ENCODE data around the gene TCERG1.

- TF ChIP-seq, protein P1, sequence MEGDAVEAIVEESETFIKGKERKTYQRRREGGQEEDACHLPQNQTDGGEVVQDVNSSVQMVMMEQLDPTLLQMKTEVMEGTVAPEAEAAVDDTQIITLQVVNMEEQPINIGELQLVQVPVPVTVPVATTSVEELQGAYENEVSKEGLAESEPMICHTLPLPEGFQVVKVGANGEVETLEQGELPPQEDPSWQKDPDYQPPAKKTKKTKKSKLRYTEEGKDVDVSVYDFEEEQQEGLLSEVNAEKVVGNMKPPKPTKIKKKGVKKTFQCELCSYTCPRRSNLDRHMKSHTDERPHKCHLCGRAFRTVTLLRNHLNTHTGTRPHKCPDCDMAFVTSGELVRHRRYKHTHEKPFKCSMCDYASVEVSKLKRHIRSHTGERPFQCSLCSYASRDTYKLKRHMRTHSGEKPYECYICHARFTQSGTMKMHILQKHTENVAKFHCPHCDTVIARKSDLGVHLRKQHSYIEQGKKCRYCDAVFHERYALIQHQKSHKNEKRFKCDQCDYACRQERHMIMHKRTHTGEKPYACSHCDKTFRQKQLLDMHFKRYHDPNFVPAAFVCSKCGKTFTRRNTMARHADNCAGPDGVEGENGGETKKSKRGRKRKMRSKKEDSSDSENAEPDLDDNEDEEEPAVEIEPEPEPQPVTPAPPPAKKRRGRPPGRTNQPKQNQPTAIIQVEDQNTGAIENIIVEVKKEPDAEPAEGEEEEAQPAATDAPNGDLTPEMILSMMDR (IDR thresholded peaks at IDR 0.05) = no peak
- no peak for TF ChIP-seq EZH2 (IDR thresholded peaks at IDR 0.05; ENCODE audit: borderline replicate concordance, insufficient read depth, low read depth, low read length, poor library complexity, severe bottlenecking)
These were observed 28.8 kb downstream of the TCERG1 start for GRCh38 chr5:146475906-146476305.
